Fibroblast of skin of scalp (primary cell): ENCODE results near the gene COA6.

Experiments used
- DNase-seq: peaks from one replicate; pipeline ENCODE4 v3.0.0-alpha.2; 2013

COA6 gene

GRCh38 chr1:234413485-234413884 lies 40.2 kb downstream of the COA6 start:
- DNase-seq, result no peak

- no peak for DNase-seq
Measured at GRCh38 chr1:234413990-234414389, 40.7 kb downstream of the COA6 start.

- no peak for DNase-seq
Measured at GRCh38 chr1:234427950-234428646, 54.8 kb downstream of the COA6 start.

- no peak for DNase-seq
Measured at GRCh38 chr1:234429434-234429806, 56.2 kb downstream of the COA6 start.

GRCh38 chr1:234430691-234431090 lies 57.4 kb downstream of the COA6 start:
- no peak for DNase-seq

GRCh38 chr1:234431255-234431654 lies 58.0 kb downstream of the COA6 start:
- DNase-seq, result no peak

GRCh38 chr1:234433563-234434285 lies 60.5 kb downstream of the COA6 start:
- peak; percentile 5 for DNase-seq
